Tibial nerve (tissue), 4 donors: ENCODE data around the gene CNGB1. TPM values are rescaled to one million over a fixed set of nuclear protein-coding genes. Genes with fewer than 3 reads are reported as not detected.

ENCODE experiments used
- DNase-seq, 2 donors: peaks; one replicate each; pipeline ENCODE4 v3.0.0-alpha.2; 2019; ENCODE audit warnings: low spot score in 2 of 2
- H3K27ac ChIP-seq, 4 donors: fragments of 200-600 bp; sonication (generic) in 3 of 4; one replicate each; pipeline ENCODE4 v1.5.1; 2017 to 2019; ENCODE audit warnings: mild to moderate bottlenecking in 1 of 4
- H3K27me3 ChIP-seq, 2 donors: fragments of 200-600 bp; sonication (generic) in 1 of 2; one replicate each; pipeline versions ENCODE4 v1.5.1 to v1.6.0; 2017 to 2019
- H3K36me3 ChIP-seq, 3 donors: fragments of 200-600 bp; sonication (generic); one replicate each; pipeline ENCODE4 v1.5.1; 2018 to 2019
- H3K4me1 ChIP-seq, 4 donors: fragments of 200-600 bp; sonication (generic) in 3 of 4; one replicate each; pipeline ENCODE4 v1.5.1; 2017 to 2019
- H3K4me3 ChIP-seq, 4 donors: fragments of 200-600 bp; sonication (generic) in 3 of 4; one replicate each; pipeline ENCODE4 v1.5.1; 2017 to 2019; ENCODE audit warnings: mild to moderate bottlenecking in 1 of 4, moderate library complexity in 1 of 4
- H3K9me3 ChIP-seq, 4 donors: fragments of 200-600 bp; sonication (generic) in 3 of 4; one replicate each; pipeline ENCODE4 v1.5.1; 2017 to 2019
- CTCF ChIP-seq, 5 experiments: fragments of 200-600 bp in 3 of 5; fragments of 450-650 bp in 2 of 5; sonication (generic) in 3 of 5; IDR thresholded peaks; one replicate each; pipeline ENCODE4 v1.5.1; 2016 to 2019; ENCODE audit warnings: antibody characterized with exemption in 5 of 5, mild to moderate bottlenecking in 3 of 5, moderate library complexity in 2 of 5
- EP300 ChIP-seq, 2 donors: sonication (generic); formaldehyde crosslinking; IDR thresholded peaks; one replicate each; pipeline ENCODE4 v1.6.1; 2017; ENCODE audit warnings: antibody characterized with exemption in 2 of 2, mild to moderate bottlenecking in 1 of 2
- POLR2A ChIP-seq, 2 donors: fragments of 450-650 bp; IDR thresholded peaks; one replicate each; pipeline ENCODE4 v1.6.1; 2017; ENCODE audit warnings: antibody characterized with exemption in 2 of 2, mild to moderate bottlenecking in 2 of 2, moderate library complexity in 2 of 2
- WGBS, 2 donors: methylation state at CpG; one replicate each; pipeline ENCODE4 v1.1.5; 2018; 5-methylcytosine and 5-hydroxymethylcytosine counted together
- total RNA-seq, 4 donors: library from RNA; depleted of rRNA; stranded (reverse); fragments of >200 nt; gene quantifications; one replicate each; pipeline ENCODE4 v1.1.0, GENCODE V29; 2016

The CNGB1 gene
- total RNA-seq, 4 donors from 2014 or later: not detected

- Histone ChIP-seq H3K4me3 (no peak overlapping the region), H3K27me3 (no peaks in the 10 kb centered on the region), H3K4me1 (peaks cover 0 to 22% (median 3%) of the 10 kb centered on the region in 4 donors), H3K9me3 (no peaks in the 10 kb centered on the region), H3K36me3 (peaks cover 3 to 55% (median 14%) of the 10 kb centered on the region in 3 donors), H3K27ac (no peak overlapping the region)
- no peak for DNase-seq
- 69 to 78% methylated on average over 8 of the region's 8 CpGs for WGBS, 2 donors
- no peak for TF ChIP-seq CTCF (IDR thresholded peaks at IDR 0.05)
- no peak for TF ChIP-seq EP300 (IDR thresholded peaks at IDR 0.05)
- no peak for TF ChIP-seq POLR2A (IDR thresholded peaks at IDR 0.05)
Observed at GRCh38 chr16:57993438-57993837, 22.5 kb upstream of the CNGB1 start.

- 87 to 92% methylated on average over 6 of the region's 6 CpGs for WGBS, 2 donors
- Histone ChIP-seq H3K27ac (no peak overlapping the region), H3K4me1 (peaks cover 0 to 16% (median 0%) of the 10 kb centered on the region in 4 donors), H3K36me3 (peaks cover 3 to 43% (median 5%) of the 10 kb centered on the region in 3 donors), H3K4me3 (no peak overlapping the region), H3K27me3 (no peaks in the 10 kb centered on the region), H3K9me3 (no peaks in the 10 kb centered on the region)
- TF ChIP-seq EP300 (IDR thresholded peaks at IDR 0.05) (no peak), CTCF (IDR thresholded peaks at IDR 0.05) (no peak), POLR2A (IDR thresholded peaks at IDR 0.05) (no peak)
- no peak for DNase-seq
Observed at GRCh38 chr16:57992084-57992483, 21.2 kb upstream of the CNGB1 start.

GRCh38 chr16:57991551-57992059, 20.7 kb upstream of the CNGB1 start:
- H3K9me3 ChIP-seq: no peaks in the 10 kb centered on the region
- WGBS, 2 donors: 82 to 83% methylated on average over 10 of the region's 11 CpGs
- no peaks in the 10 kb centered on the region for H3K27me3 ChIP-seq
- peaks cover 0 to 16% (median 0%) of the 10 kb centered on the region in 4 donors for H3K4me1 ChIP-seq
- H3K4me3 ChIP-seq: no peak overlapping the region
- DNase-seq: no peak
- no peak overlapping the region for H3K27ac ChIP-seq
- H3K36me3 ChIP-seq: peaks cover 0 to 38% (median 3%) of the 10 kb centered on the region in 3 donors
- TF ChIP-seq EP300 (IDR thresholded peaks at IDR 0.05) (no peak), CTCF (IDR thresholded peaks at IDR 0.05) (no peak), POLR2A (IDR thresholded peaks at IDR 0.05) (no peak)

GRCh38 chr16:57988929-57989328, 18.0 kb upstream of the CNGB1 start:
- TF ChIP-seq POLR2A (IDR thresholded peaks at IDR 0.05): no peak
- TF ChIP-seq EP300 (IDR thresholded peaks at IDR 0.05): no peak
- no peak for TF ChIP-seq CTCF (IDR thresholded peaks at IDR 0.05)
- Histone ChIP-seq H3K4me1 (peaks cover 0 to 21% (median 8%) of the 10 kb centered on the region in 4 donors), H3K27me3 (peaks cover 0 to 8% of the 10 kb centered on the region in 2 donors), H3K27ac (no peak overlapping the region), H3K9me3 (no peaks in the 10 kb centered on the region), H3K36me3 (peaks cover 0 to 13% (median 0%) of the 10 kb centered on the region in 3 donors), H3K4me3 (no peak overlapping the region)
- 67 to 71% methylated on average over 1 of the region's 1 CpG for WGBS, 2 donors
- no peak for DNase-seq

- H3K4me1 ChIP-seq: peaks cover 0 to 21% (median 9%) of the 10 kb centered on the region in 4 donors
- no peaks in the 10 kb centered on the region for H3K9me3 ChIP-seq
- WGBS, 2 donors: 96% methylated on average over 8 of the region's 8 CpGs
- no peaks in the 10 kb centered on the region for H3K36me3 ChIP-seq
- no peak overlapping the region for H3K4me3 ChIP-seq
- no peak overlapping the region for H3K27ac ChIP-seq
- TF ChIP-seq EP300 (IDR thresholded peaks at IDR 0.05): no peak
- no peak for TF ChIP-seq CTCF (IDR thresholded peaks at IDR 0.05)
- TF ChIP-seq POLR2A (IDR thresholded peaks at IDR 0.05): no peak
- DNase-seq: no peak
- peaks cover 0 to 13% of the 10 kb centered on the region in 2 donors for H3K27me3 ChIP-seq
Observed at GRCh38 chr16:57987441-57988177, 16.7 kb upstream of the CNGB1 start.
